NCI-H187 (cell line): ENCODE measurements around the gene HADH.
"Not testable (repeated sequence)": the region's sequence is repeated elsewhere in the genome, so short reads cannot be mapped to it uniquely, and the experiment has no call there.

Experiments
- DNase-seq, 2 experiments: peaks; one replicate each; lab custom pipeline; 2025; lab: John Stamatoyannopoulos, UW

Gene HADH

DNA sequence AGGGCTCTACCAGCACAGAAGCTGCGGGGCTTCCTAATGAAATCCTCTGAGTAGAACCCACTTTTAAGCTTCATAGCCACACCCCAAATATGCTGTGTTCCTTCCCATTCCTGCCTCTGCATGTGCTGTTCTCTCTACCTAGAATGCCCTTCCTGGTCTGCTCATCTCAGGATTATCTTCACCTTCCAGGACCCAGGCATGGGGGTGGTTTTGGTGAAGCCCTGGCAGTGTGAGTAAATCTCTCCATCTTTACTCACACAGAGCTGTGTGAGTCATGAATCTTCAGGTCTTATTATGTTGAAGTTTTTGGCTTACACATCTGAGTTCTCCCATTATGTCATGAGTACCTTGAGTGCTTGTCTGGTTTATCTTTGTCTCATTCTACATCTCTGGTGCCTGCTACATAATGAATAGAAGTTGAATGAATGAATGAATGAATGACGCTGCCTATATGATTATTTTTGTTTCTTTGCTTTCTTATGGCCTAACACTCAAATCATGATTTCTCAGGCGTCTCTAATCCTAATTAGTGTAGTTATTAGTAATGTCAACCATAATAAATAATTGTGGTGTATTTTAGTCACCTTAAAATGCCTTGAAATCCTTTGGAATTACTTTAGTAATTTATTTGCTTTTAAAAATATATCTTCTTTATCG, 41.9 kb downstream of the HADH start:
- DNase-seq, result no peak

DNA sequence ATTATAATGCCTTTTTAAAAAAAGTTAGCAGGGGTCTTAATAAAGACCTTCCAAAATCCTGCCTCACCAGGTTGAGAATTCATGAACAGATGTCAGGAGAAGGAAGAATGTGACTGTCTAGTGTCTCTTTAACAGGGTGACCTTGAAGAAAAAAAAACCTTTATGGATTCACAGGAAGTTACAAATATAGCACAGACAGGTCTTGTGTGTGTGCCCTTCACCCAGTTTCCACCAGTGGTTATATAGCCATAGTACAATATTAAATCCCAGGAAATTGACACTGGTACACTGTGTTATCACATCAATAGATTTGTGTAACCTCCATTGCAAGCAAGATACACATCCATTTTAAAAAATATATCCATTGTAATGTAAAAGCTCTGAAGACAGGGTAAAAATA, 43.7 kb downstream of the HADH start:
- DNase-seq, result no peak

DNA sequence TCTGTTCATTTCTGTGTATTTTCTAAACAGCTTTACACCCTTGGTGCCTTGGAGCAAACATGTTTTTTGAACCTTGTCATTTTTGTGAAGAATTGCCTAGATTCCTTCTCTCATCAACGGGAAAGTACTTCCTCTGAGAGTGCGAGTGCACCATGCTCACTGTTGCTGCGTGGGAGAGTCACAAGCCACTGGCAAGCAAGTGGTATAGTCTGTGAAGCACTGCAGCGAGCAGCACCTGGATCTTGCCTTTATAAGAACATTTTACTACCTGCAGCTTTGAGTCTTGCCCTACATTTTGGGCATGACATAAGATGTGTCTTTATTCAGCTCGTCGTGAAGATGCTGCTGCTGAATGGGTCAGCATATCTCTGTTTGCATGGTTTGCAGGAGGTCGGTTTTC, 44.9 kb downstream of the HADH start:
- no peak for DNase-seq

- no peak for DNase-seq
Measured at GRCh38 chr4:108035691-108036090, 46.0 kb downstream of the HADH start.

- peak in 1 of 2 experiments; percentile 0 for DNase-seq
Measured at GRCh38 chr4:108036213-108036612, 46.5 kb downstream of the HADH start.

DNA sequence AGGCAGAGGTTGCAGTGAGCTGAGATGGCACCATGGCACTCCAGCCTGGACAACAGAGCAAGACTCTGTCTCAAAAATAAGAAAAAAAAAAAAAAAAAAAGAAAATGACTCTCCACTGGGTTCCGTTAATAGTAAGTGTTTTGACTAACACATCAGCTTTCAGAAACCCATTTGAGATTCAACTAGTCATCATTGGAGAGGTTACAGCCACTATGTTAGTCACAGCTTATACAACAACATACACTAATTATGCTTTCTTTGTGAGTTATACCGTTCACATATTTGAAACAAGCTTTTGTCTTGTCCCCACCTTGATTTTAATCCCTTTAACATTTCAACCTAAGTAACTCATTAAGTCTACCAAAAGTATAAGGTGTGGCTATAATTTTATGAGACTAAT, 48.2 kb downstream of the HADH start:
- DNase-seq, result no peak

GRCh38 chr4:108042927-108043326, 53.2 kb downstream of the HADH start:
- DNase-seq, result no peak

- peak; percentile 32 to 78 for DNase-seq
Measured at GRCh38 chr4:108043526-108043925, 53.8 kb downstream of the HADH start.

- no peak for DNase-seq
Measured at GRCh38 chr4:108044951-108045686, 55.4 kb downstream of the HADH start.

DNA sequence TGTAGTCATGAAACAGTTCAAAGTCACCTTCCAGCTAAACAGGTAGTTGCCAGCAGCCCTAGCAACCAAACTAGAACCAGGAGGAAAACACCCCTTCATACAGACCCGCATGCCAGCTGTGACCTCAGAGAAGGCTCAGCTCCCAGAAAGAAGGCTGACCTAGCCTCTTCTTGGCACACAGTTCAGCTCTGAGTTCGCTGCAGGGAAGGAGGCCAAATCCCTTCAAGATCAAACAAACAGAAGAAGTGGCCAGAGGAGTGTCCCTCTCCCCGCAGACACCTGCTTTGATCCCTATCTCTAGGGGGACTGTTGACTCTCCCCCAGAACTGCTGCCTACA, 56.0 kb downstream of the HADH start:
- no peak for DNase-seq

DNA sequence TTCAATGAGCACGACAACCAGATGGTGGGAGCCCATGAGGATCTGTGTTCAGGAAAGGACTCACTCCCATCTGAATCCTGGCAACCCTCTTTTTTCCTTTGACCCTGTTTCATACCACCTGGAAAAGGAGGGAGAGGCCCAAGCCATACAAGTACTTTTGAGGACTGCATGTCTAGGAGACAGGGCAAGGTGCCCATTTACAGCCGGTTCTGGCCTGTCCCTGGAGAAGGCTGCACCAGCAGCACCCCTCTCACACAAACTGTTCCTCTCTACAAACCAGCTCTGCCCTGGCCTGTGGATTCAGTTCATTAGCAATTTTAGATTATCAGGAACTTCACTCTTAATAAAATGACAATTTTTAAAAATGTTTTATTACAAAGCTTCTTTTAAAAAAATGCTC, 57.5 kb downstream of the HADH start:
- no peak for DNase-seq

GRCh38 chr4:108048157-108048556, 58.5 kb downstream of the HADH start:
- no peak for DNase-seq

DNA sequence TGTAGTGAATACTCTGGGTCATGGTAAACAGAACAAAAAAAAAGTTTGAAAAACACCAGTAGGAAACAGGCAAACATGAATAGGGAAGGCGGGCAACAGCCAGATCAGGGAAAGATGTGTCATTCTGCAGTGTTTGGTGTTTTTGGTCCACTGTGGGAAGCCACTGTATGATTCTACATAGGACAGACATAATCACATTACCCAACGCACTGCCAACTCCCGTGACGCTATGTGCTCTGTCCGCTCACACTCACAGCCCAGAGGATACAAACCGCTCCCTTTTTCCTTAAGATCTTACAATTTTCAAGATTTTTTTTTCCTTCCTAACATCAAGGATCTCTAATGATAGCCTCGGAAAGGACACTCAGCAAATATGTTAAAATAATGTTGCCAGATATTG, 59.3 kb downstream of the HADH start:
- no peak for DNase-seq

DNA sequence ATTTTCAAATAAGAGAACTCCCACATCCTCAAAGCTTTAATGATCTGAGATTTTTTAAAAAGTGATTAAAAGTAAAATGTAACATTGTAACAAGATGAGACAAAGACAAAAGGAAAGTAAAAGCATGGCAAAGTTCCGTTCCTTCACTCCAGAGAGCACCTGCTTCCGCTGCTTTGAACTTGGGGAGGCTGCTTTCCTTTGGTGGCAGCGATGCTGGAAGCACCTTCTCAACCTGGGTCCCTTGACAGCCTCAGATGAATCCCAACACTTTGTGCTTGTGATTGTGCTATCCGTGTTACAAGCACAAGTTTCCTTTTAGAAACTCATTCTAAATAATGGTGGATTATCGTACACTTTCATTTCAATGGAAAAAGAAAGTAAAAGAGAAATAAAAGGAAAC, 59.7 kb downstream of the HADH start:
- no peak for DNase-seq

- DNase-seq, result not testable (repeated sequence)
Measured at GRCh38 chr4:108050166-108051111, 60.8 kb downstream of the HADH start.

- DNase-seq, result no peak
Measured at GRCh38 chr4:108051343-108051742, 61.7 kb downstream of the HADH start.

DNA sequence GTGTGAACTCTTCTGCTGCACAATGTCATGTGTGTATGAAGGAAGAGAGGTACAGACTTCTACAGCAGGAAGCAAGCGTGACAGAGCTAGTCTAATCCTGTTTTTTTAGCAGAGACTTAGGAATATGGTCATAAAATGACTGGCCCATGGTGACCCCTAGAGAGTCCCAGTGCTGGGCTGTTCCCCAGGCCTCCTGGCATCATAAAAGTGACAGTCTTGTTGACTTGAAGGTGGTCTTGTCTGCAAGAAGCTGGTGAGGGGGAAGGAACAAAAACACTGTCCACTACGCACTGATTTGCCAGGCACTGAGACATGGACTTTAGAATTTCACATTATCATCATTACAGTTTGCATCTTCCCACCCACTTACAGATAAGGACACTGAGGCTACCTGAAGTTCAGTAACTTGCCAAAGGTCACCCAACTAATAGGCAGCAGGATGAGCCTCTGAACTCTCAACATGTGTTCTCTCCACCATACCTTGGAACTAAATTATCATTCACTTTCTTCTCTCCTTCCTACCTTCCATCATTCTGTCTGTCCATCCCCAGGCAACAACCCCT, 63.0 kb downstream of the HADH start:
- DNase-seq, result no peak

DNA sequence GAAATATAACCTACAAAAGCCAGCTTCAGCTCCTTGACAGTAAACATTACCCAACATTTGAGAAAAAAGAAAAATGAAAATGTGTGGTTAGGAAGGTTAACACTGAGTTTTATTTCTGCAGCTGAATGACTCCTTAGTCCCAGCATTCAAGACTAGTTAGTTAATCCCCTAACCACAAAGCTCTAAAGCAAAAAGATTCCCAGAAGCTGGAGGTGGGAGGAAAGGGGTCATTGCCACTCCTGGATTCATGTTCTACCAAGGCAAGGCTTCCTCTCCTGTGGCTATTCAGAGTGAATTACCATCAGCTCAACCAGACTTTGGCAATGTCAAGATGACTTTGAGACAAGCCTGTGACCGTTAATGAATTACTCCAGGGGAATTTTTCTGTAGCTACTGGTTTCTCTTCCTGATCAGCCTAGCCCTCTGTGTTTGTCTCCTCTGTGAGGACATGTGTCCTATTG, 63.6 kb downstream of the HADH start:
- no peak for DNase-seq

DNA sequence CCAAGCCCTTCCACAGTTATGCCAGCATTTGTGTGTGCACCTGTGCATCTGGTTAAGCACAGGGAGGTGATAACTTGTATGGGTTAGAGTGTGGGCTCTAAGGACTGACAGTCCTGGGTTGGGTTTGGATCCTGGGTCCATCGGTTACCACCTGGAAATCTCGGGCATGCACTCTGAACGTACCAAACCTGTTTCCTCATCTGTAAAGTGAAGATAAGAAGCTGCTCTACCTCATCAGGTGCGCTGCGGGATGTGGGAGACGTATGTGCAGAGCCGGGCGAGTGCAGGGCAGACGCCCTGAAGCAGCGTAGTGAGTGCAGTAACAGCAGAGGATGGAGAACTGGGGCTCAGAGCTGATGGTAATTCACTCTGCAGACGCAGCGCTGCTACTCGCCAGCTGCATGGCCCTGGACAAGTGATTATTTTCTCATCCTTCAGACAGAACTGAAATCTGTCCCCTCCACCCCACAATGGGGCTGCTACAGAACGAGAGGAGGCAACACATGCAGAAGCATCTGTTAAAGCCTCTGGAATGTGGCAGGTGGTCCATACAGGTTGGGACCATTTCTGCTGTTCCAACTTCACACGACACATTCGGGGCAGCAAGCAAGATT, 64.4 kb downstream of the HADH start:
- DNase-seq, result no peak

DNA sequence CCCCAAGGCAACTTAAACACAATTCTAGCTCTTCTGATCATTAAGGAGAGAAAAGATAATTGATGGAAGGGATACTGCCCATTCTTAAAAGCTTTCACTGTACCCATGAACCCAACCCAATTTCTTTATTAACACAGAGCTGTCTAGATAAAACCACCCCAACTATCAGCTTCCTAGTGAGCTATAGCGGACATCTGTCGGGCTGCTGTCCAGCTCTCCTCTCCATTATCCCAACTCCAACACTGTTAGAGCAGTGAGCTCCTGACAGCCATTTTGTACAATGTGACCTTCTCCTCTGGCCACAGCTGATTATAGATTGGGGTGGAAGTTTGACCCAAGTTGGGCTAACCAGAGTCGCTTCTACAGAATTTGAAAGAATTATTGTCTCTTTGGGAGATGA, 66.1 kb downstream of the HADH start:
- DNase-seq, result no peak

DNA sequence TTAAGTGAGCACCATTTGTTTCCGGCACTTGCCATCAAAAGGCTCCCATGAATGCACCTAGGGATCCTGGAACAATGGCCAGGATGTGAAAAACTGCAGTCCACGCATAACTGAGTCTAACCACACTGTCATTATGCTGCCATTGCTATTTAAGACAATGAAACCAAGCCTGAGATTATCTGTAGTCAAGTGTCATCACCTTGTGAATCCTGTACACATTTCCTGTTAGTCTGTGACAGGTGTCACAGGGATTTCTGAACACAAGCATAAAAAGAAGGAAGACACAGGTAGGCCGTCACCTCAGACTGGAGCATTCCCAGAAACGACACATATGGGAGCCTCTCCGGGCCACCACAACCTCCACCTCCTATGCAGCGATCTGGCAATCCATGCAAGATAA, 66.7 kb downstream of the HADH start:
- no peak for DNase-seq
